ENCODE measurements around the gene TNRC6B.

DNA sequence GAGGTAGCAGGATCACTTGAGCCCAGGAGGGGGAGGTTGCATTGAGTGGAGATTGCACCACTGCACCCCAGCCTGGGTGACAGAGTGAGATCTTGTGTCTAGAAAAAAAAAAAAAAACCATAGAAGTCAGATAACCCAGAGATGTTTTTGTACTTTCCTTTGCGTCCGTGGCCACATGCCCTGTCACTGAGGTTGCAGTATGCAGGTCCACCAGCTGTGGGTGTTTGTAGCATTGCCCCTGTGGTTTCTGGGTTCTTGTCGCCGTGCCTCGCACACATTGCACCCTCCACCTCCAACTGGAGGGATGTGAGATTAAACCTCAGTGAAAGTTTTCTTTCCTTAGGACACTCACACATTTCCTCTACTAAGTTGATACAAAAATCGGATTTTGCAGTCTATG lies 70.3 kb downstream of the TNRC6B start:
- no peak for TF ChIP-seq EZH2 (IDR thresholded peaks at IDR 0.05)
- TF ChIP-seq, protein P1, sequence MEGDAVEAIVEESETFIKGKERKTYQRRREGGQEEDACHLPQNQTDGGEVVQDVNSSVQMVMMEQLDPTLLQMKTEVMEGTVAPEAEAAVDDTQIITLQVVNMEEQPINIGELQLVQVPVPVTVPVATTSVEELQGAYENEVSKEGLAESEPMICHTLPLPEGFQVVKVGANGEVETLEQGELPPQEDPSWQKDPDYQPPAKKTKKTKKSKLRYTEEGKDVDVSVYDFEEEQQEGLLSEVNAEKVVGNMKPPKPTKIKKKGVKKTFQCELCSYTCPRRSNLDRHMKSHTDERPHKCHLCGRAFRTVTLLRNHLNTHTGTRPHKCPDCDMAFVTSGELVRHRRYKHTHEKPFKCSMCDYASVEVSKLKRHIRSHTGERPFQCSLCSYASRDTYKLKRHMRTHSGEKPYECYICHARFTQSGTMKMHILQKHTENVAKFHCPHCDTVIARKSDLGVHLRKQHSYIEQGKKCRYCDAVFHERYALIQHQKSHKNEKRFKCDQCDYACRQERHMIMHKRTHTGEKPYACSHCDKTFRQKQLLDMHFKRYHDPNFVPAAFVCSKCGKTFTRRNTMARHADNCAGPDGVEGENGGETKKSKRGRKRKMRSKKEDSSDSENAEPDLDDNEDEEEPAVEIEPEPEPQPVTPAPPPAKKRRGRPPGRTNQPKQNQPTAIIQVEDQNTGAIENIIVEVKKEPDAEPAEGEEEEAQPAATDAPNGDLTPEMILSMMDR (IDR thresholded peaks at IDR 0.05) = no peak

Data from neural progenitor cell (in vitro differentiated cells).